Measurements from ENCODE around the gene MYL11.
A peak's percentile ranks its signal among the peaks of the same experiment; 100 is the strongest.

The MYL11 gene

GRCh38 chr16:30378236-30379157, 3.9 kb downstream of the MYL11 start (continued):
- TF ChIP-seq ZNF621 (tag by site-specific recombination; IDR thresholded peaks at IDR 0.05) = no peak
- no peak for TF ChIP-seq ZNF624 (tag by site-specific recombination; IDR thresholded peaks at IDR 0.05)
- TF ChIP-seq CTCF (tag by site-specific recombination; IDR thresholded peaks at IDR 0.05) = peak; percentile 92
- no peak; the same call in 1 of the 2 replicates for TF ChIP-seq ZSCAN30 (tag by site-specific recombination; IDR thresholded peaks at IDR 0.05)
- TF ChIP-seq PATZ1 (tag by site-specific recombination; IDR thresholded peaks at IDR 0.05) = peak; percentile 69
- TF ChIP-seq, protein P1, sequence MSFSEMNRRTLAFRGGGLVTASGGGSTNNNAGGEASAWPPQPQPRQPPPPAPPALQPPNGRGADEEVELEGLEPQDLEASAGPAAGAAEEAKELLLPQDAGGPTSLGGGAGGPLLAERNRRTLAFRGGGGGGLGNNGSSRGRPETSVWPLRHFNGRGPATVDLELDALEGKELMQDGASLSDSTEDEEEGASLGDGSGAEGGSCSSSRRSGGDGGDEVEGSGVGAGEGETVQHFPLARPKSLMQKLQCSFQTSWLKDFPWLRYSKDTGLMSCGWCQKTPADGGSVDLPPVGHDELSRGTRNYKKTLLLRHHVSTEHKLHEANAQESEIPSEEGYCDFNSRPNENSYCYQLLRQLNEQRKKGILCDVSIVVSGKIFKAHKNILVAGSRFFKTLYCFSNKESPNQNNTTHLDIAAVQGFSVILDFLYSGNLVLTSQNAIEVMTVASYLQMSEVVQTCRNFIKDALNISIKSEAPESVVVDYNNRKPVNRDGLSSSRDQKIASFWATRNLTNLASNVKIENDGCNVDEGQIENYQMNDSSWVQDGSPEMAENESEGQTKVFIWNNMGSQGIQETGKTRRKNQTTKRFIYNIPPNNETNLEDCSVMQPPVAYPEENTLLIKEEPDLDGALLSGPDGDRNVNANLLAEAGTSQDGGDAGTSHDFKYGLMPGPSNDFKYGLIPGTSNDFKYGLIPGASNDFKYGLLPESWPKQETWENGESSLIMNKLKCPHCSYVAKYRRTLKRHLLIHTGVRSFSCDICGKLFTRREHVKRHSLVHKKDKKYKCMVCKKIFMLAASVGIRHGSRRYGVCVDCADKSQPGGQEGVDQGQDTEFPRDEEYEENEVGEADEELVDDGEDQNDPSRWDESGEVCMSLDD (tag by site-specific recombination; IDR thresholded peaks at IDR 0.05) = no peak; the same call in 1 of the 2 replicates
- TF ChIP-seq ZNF404 (tag by site-specific recombination; IDR thresholded peaks at IDR 0.05) = no peak
- TF ChIP-seq PRDM1 (tag by site-specific recombination; IDR thresholded peaks at IDR 0.05) = peak; percentile 39; the same call in 1 of the 2 replicates
- peak; percentile 83; the same call in 1 of the 2 replicates for TF ChIP-seq TRIM28 (IDR thresholded peaks at IDR 0.05; ENCODE audit: borderline replicate concordance, low read length)
- no peak for TF ChIP-seq ZNF148 (tag by site-specific recombination; IDR thresholded peaks at IDR 0.05; ENCODE audit: borderline replicate concordance)
- TF ChIP-seq ZBTB48 (tag by site-specific recombination; IDR thresholded peaks at IDR 0.05) = 0 out of 2 replicates have a peak, but pooled peaks have one; percentile 20
- no peak for TF ChIP-seq ZSCAN4 (tag by site-specific recombination; IDR thresholded peaks at IDR 0.05)
- TF ChIP-seq ZEB2 (tag by site-specific recombination; IDR thresholded peaks at IDR 0.05) = no peak; the same call in 1 of the 2 replicates
- TF ChIP-seq ZNF449 (tag by site-specific recombination; IDR thresholded peaks at IDR 0.05) = no peak
- TF ChIP-seq ZNF514 (tag by site-specific recombination; IDR thresholded peaks at IDR 0.05) = no peak
- TF ChIP-seq, protein P2, sequence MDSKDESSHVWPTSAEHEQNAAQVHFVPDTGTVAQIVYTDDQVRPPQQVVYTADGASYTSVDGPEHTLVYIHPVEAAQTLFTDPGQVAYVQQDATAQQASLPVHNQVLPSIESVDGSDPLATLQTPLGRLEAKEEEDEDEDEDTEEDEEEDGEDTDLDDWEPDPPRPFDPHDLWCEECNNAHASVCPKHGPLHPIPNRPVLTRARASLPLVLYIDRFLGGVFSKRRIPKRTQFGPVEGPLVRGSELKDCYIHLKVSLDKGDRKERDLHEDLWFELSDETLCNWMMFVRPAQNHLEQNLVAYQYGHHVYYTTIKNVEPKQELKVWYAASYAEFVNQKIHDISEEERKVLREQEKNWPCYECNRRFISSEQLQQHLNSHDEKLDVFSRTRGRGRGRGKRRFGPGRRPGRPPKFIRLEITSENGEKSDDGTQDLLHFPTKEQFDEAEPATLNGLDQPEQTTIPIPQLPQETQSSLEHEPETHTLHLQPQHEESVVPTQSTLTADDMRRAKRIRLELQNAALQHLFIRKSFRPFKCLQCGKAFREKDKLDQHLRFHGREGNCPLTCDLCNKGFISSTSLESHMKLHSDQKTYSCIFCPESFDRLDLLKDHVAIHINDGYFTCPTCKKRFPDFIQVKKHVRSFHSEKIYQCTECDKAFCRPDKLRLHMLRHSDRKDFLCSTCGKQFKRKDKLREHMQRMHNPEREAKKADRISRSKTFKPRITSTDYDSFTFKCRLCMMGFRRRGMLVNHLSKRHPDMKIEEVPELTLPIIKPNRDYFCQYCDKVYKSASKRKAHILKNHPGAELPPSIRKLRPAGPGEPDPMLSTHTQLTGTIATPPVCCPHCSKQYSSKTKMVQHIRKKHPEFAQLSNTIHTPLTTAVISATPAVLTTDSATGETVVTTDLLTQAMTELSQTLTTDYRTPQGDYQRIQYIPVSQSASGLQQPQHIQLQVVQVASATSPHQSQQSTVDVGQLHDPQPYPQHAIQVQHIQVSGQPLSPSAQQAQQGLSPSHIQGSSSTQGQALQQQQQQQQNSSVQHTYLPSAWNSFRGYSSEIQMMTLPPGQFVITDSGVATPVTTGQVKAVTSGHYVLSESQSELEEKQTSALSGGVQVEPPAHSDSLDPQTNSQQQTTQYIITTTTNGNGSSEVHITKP (tag by site-specific recombination; IDR thresholded peaks at IDR 0.05) = peak; percentile 40
- no peak for TF ChIP-seq ZNF416 (tag by site-specific recombination; IDR thresholded peaks at IDR 0.05)
- TF ChIP-seq SALL2 (tag by site-specific recombination; IDR thresholded peaks at IDR 0.05; ENCODE audit: borderline replicate concordance) = no peak
- TF ChIP-seq ZNF239 (tag by site-specific recombination; IDR thresholded peaks at IDR 0.05) = peak; percentile 47; the same call in 1 of the 2 replicates
- TF ChIP-seq ZNF423 (tag by site-specific recombination; IDR thresholded peaks at IDR 0.05) = no peak
- TF ChIP-seq ZNF426 (tag by site-specific recombination; IDR thresholded peaks at IDR 0.05) = no peak

Data from HEK293 (cell line).